ENCODE results near the gene USP24. TPM values are rescaled to one million over a fixed set of nuclear protein-coding genes. Genes with fewer than 3 reads are reported as not detected.

USP24 gene
- polyA plus RNA-seq, 1 experiment, result 8.4 TPM

DNA sequence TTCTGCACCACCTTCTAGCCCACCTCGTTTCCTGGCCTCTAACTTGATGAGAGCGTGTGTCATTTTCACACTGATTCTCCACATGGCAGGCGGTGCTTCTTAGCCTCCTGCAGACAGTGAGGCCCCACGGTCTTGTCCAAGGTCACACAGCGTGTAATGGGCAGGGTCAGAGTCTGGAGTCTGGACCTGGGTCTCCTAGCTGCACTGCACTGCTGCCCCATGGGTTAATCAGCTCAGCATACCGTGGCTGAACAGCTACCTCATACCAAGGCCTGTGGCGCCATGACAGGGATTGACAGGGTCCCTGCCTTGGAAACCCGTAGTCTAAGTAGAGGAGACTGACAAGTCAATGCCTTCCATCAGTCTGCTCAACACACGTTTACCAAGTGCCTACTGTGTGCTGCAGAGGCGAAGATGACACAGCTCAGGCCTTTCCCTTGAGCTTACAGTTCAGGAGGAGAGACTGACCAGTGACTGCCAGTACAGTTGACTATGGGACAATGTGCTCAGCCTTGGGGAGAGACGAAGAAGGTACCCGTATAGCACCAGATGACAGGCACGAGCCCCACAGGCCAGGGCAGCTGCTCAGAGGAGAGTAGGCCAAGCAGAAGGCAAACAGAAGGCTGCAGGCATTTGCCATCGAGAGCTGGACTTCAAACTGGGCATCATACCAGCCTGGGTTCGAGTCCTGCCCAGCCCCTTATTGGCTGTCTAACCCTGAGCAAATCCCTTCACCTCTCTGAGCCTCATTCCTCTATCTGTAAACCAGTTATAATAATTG, 170.4 kb downstream of the USP24 start:
- TF ChIP-seq CTCF (IDR thresholded peaks at IDR 0.05; ENCODE audit: insufficient read depth, low read depth, low read length), result no peak
- CTCF ChIA-PET, result interaction anchor here (0.9 kb wide), 1 partner anchor 11 kb away, joined by 3 read pairs; no protein-coding TSS in a partner anchor
- Histone ChIP-seq H3K27me3 (ENCODE audit: control insufficient read depth, insufficient read depth, low read length) (peaks cover 30% of the 10 kb centered on the region), H3K36me3 (ENCODE audit: control insufficient read depth, insufficient read depth, low read length) (no peaks in the 10 kb centered on the region), H3K4me3 (ENCODE audit: low read depth, low read length) (no peak overlapping the region)
- no peak for DNase-seq (ENCODE audit: low read depth)
- POLR2A ChIA-PET, result no interaction called here

- no peaks in the 10 kb centered on the region for H3K36me3 ChIP-seq (ENCODE audit: control insufficient read depth, insufficient read depth, low read length)
- no peak for TF ChIP-seq CTCF (IDR thresholded peaks at IDR 0.05; ENCODE audit: insufficient read depth, low read depth, low read length)
- DNase-seq (ENCODE audit: low read depth), result no peak
- H3K4me3 ChIP-seq (ENCODE audit: low read depth, low read length), result no peak overlapping the region
- CTCF ChIA-PET, result interaction anchor here (1.0 kb wide), 1 partner anchor 10 kb away, joined by 3 read pairs; no protein-coding TSS in a partner anchor
- POLR2A ChIA-PET, result no interaction called here
- peaks cover 38% of the 10 kb centered on the region for H3K27me3 ChIP-seq (ENCODE audit: control insufficient read depth, insufficient read depth, low read length)
Measured at GRCh38 chr1:55043726-55044125, 171.4 kb downstream of the USP24 start.

- no peak for DNase-seq (ENCODE audit: low read depth)
- POLR2A ChIA-PET, result no interaction called here
- CTCF ChIA-PET, result interaction anchor here (1.0 to 1.6 kb wide), 2 partner anchors 9 to 27 kb away, joined by 3 to 4 read pairs; no protein-coding TSS in a partner anchor
- TF ChIP-seq CTCF (IDR thresholded peaks at IDR 0.05; ENCODE audit: insufficient read depth, low read depth, low read length), result no peak
- H3K27me3 ChIP-seq (ENCODE audit: control insufficient read depth, insufficient read depth, low read length), result peaks cover 45% of the 10 kb centered on the region
- no peak overlapping the region for H3K4me3 ChIP-seq (ENCODE audit: low read depth, low read length)
- no peaks in the 10 kb centered on the region for H3K36me3 ChIP-seq (ENCODE audit: control insufficient read depth, insufficient read depth, low read length)
Measured at GRCh38 chr1:55043011-55043410, 172.2 kb downstream of the USP24 start.

DNA sequence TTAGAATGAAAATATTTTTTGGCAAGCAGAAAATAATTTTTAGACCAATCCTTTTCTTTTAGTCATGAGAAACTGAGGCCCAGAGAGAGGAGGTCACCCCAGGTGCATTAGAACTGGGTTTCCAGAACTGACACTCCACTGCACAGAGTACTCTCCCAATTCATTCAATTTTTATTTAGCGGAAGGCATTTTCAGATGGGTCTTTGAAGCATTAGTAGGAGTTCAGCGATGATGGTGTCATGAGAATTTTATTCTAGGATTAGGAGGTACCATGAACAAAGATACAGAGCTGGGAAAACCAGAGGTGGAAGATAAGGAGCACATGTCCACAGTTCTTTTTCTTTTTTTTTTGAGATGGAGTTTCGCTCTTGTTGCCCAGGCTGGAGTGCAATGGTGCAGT, 173.6 kb downstream of the USP24 start:
- no peak overlapping the region for H3K4me3 ChIP-seq (ENCODE audit: low read depth, low read length)
- POLR2A ChIA-PET, result no interaction called here
- CTCF ChIA-PET, result interaction anchor here (1.6 kb wide), 1 partner anchor 28 kb away, joined by 4 read pairs; no protein-coding TSS in a partner anchor
- no peak for DNase-seq (ENCODE audit: low read depth)
- TF ChIP-seq CTCF (IDR thresholded peaks at IDR 0.05; ENCODE audit: insufficient read depth, low read depth, low read length), result no peak
- H3K27me3 ChIP-seq (ENCODE audit: control insufficient read depth, insufficient read depth, low read length), result peaks cover 42% of the 10 kb centered on the region
- no peaks in the 10 kb centered on the region for H3K36me3 ChIP-seq (ENCODE audit: control insufficient read depth, insufficient read depth, low read length)

GRCh38 chr1:55040933-55041494, 174.2 kb downstream of the USP24 start:
- Histone ChIP-seq H3K36me3 (ENCODE audit: control insufficient read depth, insufficient read depth, low read length) (no peaks in the 10 kb centered on the region), H3K4me3 (ENCODE audit: low read depth, low read length) (no peak overlapping the region), H3K27me3 (ENCODE audit: control insufficient read depth, insufficient read depth, low read length) (peaks cover 42% of the 10 kb centered on the region)
- POLR2A ChIA-PET, result no interaction called here
- CTCF ChIA-PET, result interaction anchor here (1.1 kb wide), 1 partner anchor 19 kb away, joined by 5 read pairs; no protein-coding TSS in a partner anchor
- TF ChIP-seq CTCF (IDR thresholded peaks at IDR 0.05; ENCODE audit: insufficient read depth, low read depth, low read length), result no peak
- no peak for DNase-seq (ENCODE audit: low read depth)
